ENCODE data around the gene TRAF1.

TRAF1 gene

DNA sequence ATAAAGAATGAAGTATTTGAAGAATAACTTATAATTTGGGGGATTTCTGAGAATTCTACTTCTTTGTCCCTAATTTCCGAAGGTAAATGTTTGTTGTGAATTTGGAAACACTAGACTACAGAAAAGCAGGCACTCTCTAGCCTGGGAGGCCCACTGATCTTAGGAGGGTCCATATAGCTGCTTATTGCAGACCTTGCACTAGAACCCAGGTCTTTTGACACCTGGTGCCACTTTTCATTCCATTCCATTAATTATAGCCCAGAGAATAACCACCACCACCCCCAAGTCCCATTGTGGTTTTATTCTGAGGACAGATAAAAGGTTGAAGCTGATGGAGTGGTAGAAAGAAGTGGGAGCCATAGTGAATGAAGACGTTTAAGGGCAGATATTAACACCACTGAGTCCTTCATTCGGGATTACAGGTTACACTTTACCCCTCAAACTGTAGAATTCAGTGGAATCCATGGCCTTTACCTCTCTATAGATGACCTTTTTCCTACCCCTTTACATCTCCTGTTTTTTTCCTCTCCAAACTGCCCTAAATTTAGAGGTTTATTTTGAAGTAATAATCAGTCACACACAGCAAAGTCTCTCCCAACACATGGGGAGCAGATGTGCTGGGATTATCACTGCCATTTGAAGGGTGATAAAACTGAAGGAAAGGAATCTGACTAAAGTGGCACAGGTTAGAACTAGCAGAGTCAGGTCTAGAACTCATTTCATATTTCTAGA, 71.8 kb downstream of the TRAF1 start:
- DNase-seq: no peak

DNA sequence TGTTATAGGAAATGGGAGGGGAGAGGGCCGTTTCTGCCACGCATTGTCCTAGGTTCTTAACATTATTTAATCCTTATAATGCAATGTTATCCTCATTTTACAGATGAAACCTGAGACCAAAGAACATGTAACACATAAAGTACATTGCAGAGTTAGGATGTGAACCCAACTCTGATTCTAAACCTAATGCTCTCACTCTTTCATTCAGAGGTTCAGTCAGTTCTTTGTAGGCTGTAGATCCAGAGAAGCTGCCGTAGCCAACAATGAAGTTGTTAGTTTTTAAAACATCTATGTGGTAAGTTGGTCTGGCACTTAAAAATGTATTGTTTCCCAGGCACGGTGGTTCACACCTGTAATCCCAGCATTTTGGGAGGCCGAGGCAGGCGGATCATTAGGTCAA, 73.4 kb downstream of the TRAF1 start:
- DNase-seq: no peak

All from nucleus accumbens (tissue), 56 donors.